ENCODE measurements around the gene PCNX2.
A peak's percentile ranks its signal among the peaks of the same experiment; 100 is the strongest.

The PCNX2 gene

DNA sequence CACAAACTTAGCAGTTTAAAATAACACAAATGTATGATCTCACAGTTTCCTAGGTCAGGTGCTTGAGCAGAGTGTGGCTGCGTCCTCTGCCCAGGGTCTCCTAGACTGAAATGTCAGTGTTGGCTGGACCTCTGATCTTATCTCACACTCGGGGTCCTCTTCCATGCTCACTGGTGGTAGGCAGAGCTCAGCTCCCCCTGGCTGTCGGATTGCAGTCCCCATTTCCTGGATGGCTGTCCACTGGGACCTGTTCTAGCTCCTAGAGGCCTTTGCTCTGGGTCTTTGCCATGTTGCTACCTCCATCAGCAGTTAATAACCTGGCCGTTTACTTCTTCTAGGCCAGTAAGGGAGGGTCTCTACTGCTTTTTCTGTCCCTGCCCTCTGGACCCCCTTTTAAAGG, 107.5 kb downstream of the PCNX2 start:
- Histone ChIP-seq H3K14ac (ENCODE audit: low read length) (no peak overlapping the region), H2BK5ac (ENCODE audit: low read depth, low read length, poor library complexity) (no peak overlapping the region), H3K4ac (ENCODE audit: low read depth, low read length) (no peak overlapping the region), H3K36me3 (ENCODE audit: control insufficient read depth in 1 of 2, insufficient read depth in 2 of 2, low read length in 2 of 2) (no peaks in the 10 kb centered on the region), H4K8ac (ENCODE audit: low read depth, low read length) (no peak overlapping the region), H4K91ac (ENCODE audit: low read depth, low read length) (peak overlapping the region; percentile 18), H3K79me2 (ENCODE audit: control insufficient read depth, insufficient read depth, low read length, poor library complexity) (no peaks in the 10 kb centered on the region), H3K18ac (ENCODE audit: low read length) (no peak overlapping the region), H3K27ac (ENCODE audit: low read depth, low read length) (no peak overlapping the region), H3K4me3 (ENCODE audit: low read depth, low read length) (no peak overlapping the region), H3K4me2 (ENCODE audit: low read length) (no peak overlapping the region), H4K12ac (ENCODE audit: low read depth, low read length) (no peak overlapping the region), H3K4me1 (ENCODE audit: control insufficient read depth in 1 of 2, insufficient read depth in 2 of 2, low read length in 2 of 2) (peaks cover 0 to 6% of the 10 kb centered on the region in 2 experiments), H3K79me1 (ENCODE audit: low read length) (peaks cover 2% of the 10 kb centered on the region), H3K27me3 (ENCODE audit: insufficient read depth, low read length) (no peaks in the 10 kb centered on the region), H3K23ac (ENCODE audit: low read length) (no peak overlapping the region), H3K9ac (ENCODE audit: low read length) (no peak overlapping the region), H3K9me3 (ENCODE audit: insufficient read depth, low read depth, low read length) (no peaks in the 10 kb centered on the region), H2AFZ (ENCODE audit: insufficient read depth, low read length, poor library complexity) (no peak overlapping the region), H2BK120ac (ENCODE audit: insufficient read depth, low read length, poor library complexity) (no peak overlapping the region), H2AK5ac (ENCODE audit: low read length) (peak overlapping the region; percentile 53), H2BK12ac (ENCODE audit: low read length) (peak overlapping the region; percentile 24)
- WGBS (ENCODE audit: extremely low coverage, insufficient coverage, insufficient read length), result no CpG with 5 or more reads among the region's 4 CpGs
- no peak for DNase-seq

DNA sequence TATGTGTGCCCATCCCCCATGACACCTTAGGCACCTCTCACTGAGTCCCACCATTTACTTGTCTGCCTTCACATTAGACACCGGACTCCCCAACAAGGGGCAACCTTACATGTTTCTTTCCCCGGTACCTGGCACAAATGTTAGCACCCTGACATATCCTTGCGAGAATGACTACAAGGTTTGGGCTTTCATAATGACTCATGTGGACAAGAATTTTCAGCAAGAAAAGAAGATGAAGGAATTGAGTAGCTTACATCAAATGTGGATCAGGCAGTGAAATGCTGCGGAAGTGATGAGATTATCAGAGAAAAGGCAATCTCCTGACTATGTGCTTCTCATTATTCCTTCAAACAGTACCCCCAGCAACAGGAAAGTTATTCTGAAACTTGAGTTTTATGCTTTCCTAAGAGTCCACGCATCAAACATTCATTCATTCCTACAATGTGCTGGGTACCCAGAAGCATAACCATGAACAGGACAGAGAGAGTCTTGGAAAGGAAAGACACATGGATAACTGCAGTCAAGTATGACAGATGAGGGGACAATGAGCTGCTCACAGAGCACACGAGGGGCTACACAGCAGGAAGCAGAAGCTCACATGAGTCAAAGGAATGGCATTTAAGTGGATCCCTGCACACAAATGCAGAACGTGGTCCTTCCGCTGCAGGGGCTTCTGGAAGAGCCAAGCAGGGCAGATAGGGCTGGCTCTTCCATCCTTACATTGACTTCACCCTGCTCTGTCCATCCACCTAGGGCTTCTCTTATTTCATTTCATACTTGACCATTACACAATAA, 112.1 kb downstream of the PCNX2 start:
- Histone ChIP-seq H4K8ac (ENCODE audit: low read depth, low read length) (no peak overlapping the region), H3K79me2 (ENCODE audit: control insufficient read depth, insufficient read depth, low read length, poor library complexity) (peaks cover 2% of the 10 kb centered on the region), H4K12ac (ENCODE audit: low read depth, low read length) (no peak overlapping the region), H3K27me3 (ENCODE audit: insufficient read depth, low read length) (no peaks in the 10 kb centered on the region), H2AFZ (ENCODE audit: insufficient read depth, low read length, poor library complexity) (no peak overlapping the region), H3K79me1 (ENCODE audit: low read length) (peaks cover 14% of the 10 kb centered on the region), H2BK120ac (ENCODE audit: insufficient read depth, low read length, poor library complexity) (no peak overlapping the region), H3K4ac (ENCODE audit: low read depth, low read length) (no peak overlapping the region), H2BK5ac (ENCODE audit: low read depth, low read length, poor library complexity) (no peak overlapping the region), H3K9ac (ENCODE audit: low read length) (no peak overlapping the region), H3K4me1 (ENCODE audit: control insufficient read depth in 1 of 2, insufficient read depth in 2 of 2, low read length in 2 of 2) (peaks cover 0 to 10% of the 10 kb centered on the region in 2 experiments), H3K14ac (ENCODE audit: low read length) (peak overlapping the region; percentile 16), H3K27ac (ENCODE audit: low read depth, low read length) (no peak overlapping the region), H3K9me3 (ENCODE audit: insufficient read depth, low read depth, low read length) (no peaks in the 10 kb centered on the region), H3K23ac (ENCODE audit: low read length) (no peak overlapping the region), H3K18ac (ENCODE audit: low read length) (no peak overlapping the region), H2BK12ac (ENCODE audit: low read length) (peak overlapping the region; percentile 38), H3K4me3 (ENCODE audit: low read depth, low read length) (no peak overlapping the region), H4K91ac (ENCODE audit: low read depth, low read length) (peak overlapping the region; percentile 48), H3K4me2 (ENCODE audit: low read length) (no peak overlapping the region), H3K36me3 (ENCODE audit: control insufficient read depth in 1 of 2, insufficient read depth in 2 of 2, low read length in 2 of 2) (peaks cover 1 to 2% of the 10 kb centered on the region in 2 experiments), H2AK5ac (ENCODE audit: low read length) (peak overlapping the region; percentile 27)
- WGBS (ENCODE audit: extremely low coverage, insufficient coverage, insufficient read length), result no CpG with 5 or more reads among the region's 8 CpGs
- peak in 1 of 2 donors; percentile 43 for DNase-seq

DNA sequence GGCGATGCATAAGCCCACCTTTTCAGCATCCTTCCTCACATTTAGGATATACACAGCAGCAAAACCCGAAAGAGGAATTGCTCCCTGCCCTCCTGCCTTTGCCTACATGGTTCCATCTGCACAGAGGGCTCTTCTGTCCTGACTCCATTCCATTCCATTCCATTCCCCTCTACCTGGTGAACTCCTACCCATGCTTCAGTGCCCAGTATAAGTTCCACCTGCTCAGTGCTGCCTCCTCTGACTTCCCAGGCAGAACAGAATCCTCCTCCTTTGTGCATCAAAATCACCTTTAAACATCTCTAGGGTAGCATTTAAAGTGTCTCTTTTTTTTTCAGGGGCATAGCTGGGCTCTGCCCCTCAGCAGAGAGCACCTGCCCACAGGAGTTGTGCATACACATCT, 112.9 kb downstream of the PCNX2 start:
- Histone ChIP-seq H2BK120ac (ENCODE audit: insufficient read depth, low read length, poor library complexity) (no peak overlapping the region), H4K91ac (ENCODE audit: low read depth, low read length) (no peak overlapping the region), H3K14ac (ENCODE audit: low read length) (no peak overlapping the region), H3K4ac (ENCODE audit: low read depth, low read length) (no peak overlapping the region), H3K4me3 (ENCODE audit: low read depth, low read length) (no peak overlapping the region), H3K23ac (ENCODE audit: low read length) (no peak overlapping the region), H3K4me2 (ENCODE audit: low read length) (no peak overlapping the region), H3K36me3 (ENCODE audit: control insufficient read depth in 1 of 2, insufficient read depth in 2 of 2, low read length in 2 of 2) (peaks cover 2% of the 10 kb centered on the region in 2 experiments), H4K12ac (ENCODE audit: low read depth, low read length) (no peak overlapping the region), H3K79me2 (ENCODE audit: control insufficient read depth, insufficient read depth, low read length, poor library complexity) (peaks cover 2% of the 10 kb centered on the region), H3K27me3 (ENCODE audit: insufficient read depth, low read length) (no peaks in the 10 kb centered on the region), H3K27ac (ENCODE audit: low read depth, low read length) (no peak overlapping the region), H3K4me1 (ENCODE audit: control insufficient read depth in 1 of 2, insufficient read depth in 2 of 2, low read length in 2 of 2) (peaks cover 0 to 10% of the 10 kb centered on the region in 2 experiments), H4K8ac (ENCODE audit: low read depth, low read length) (no peak overlapping the region), H2BK5ac (ENCODE audit: low read depth, low read length, poor library complexity) (no peak overlapping the region), H3K79me1 (ENCODE audit: low read length) (peaks cover 14% of the 10 kb centered on the region), H2BK12ac (ENCODE audit: low read length) (no peak overlapping the region), H3K9me3 (ENCODE audit: insufficient read depth, low read depth, low read length) (peaks cover under 1% of the 10 kb centered on the region), H2AFZ (ENCODE audit: insufficient read depth, low read length, poor library complexity) (no peak overlapping the region), H2AK5ac (ENCODE audit: low read length) (no peak overlapping the region), H3K9ac (ENCODE audit: low read length) (no peak overlapping the region), H3K18ac (ENCODE audit: low read length) (no peak overlapping the region)
- no CpG with 5 or more reads among the region's 2 CpGs for WGBS (ENCODE audit: extremely low coverage, insufficient coverage, insufficient read length)
- DNase-seq, result no peak

DNA sequence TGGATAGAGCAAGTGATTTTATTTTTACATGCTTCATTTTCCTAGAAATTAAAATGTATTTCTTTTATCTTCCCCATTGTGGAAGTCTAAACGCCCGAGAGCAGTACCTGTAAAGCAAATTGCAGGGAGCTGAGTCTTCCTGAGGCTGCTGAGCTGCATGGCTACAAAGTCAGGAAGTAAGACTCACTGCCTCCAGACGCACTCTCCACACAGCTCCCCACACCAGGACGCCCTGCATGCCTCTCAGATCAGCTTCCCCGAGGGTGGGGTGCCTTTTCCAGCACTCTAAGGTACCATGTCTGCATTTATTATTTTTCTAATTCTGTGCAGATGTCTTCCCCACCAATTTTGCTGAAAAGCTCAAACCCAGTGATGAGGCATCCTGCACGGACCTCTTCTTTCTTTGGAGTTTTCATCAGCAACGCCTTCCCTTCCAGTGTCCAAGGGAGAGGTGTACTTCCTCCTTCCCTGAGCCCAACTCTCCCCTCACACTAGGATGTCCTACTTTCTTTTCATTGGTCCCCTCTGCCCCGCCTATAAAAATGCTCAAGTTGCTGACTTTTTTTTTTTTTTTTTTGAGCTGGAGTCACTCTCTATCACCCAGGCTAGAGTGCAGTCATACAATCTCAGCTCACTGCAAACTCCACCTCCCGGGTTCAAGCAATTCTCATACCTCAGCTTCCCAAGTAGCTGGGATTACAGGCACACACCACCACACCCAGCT, 114.7 kb downstream of the PCNX2 start:
- WGBS (ENCODE audit: extremely low coverage, insufficient coverage, insufficient read length), result no CpG with 5 or more reads among the region's 9 CpGs
- Histone ChIP-seq H3K23ac (ENCODE audit: low read length) (no peak overlapping the region), H2AK5ac (ENCODE audit: low read length) (no peak overlapping the region), H3K27me3 (ENCODE audit: insufficient read depth, low read length) (no peaks in the 10 kb centered on the region), H3K14ac (ENCODE audit: low read length) (peak overlapping the region; percentile 32), H3K9me3 (ENCODE audit: insufficient read depth, low read depth, low read length) (peaks cover 3% of the 10 kb centered on the region), H4K91ac (ENCODE audit: low read depth, low read length) (peak overlapping the region; percentile 57), H3K27ac (ENCODE audit: low read depth, low read length) (peak overlapping the region; percentile 2), H3K18ac (ENCODE audit: low read length) (peak overlapping the region; percentile 29), H3K4me2 (ENCODE audit: low read length) (no peak overlapping the region), H3K79me2 (ENCODE audit: control insufficient read depth, insufficient read depth, low read length, poor library complexity) (peaks cover 2% of the 10 kb centered on the region), H3K79me1 (ENCODE audit: low read length) (peaks cover 14% of the 10 kb centered on the region), H4K12ac (ENCODE audit: low read depth, low read length) (no peak overlapping the region), H3K36me3 (ENCODE audit: control insufficient read depth in 1 of 2, insufficient read depth in 2 of 2, low read length in 2 of 2) (peaks cover 4 to 7% of the 10 kb centered on the region in 2 experiments), H4K8ac (ENCODE audit: low read depth, low read length) (peak overlapping the region; percentile 14), H2BK12ac (ENCODE audit: low read length) (peak overlapping the region; percentile 92), H2AFZ (ENCODE audit: insufficient read depth, low read length, poor library complexity) (peak overlapping the region; percentile 35), H3K4me1 (ENCODE audit: control insufficient read depth in 1 of 2, insufficient read depth in 2 of 2, low read length in 2 of 2) (peaks cover 0 to 10% of the 10 kb centered on the region in 2 experiments), H3K4ac (ENCODE audit: low read depth, low read length) (no peak overlapping the region), H3K4me3 (ENCODE audit: low read depth, low read length) (no peak overlapping the region), H2BK120ac (ENCODE audit: insufficient read depth, low read length, poor library complexity) (no peak overlapping the region), H2BK5ac (ENCODE audit: low read depth, low read length, poor library complexity) (peak overlapping the region; percentile 26), H3K9ac (ENCODE audit: low read length) (no peak overlapping the region)
- DNase-seq, result no peak
